RWPE2 (cell line): Measurements from ENCODE around the gene NAALADL2.

Experiments
- ATAC-seq: fragments of 200-7000 bp; cut with Tn5 transposase; 3 replicates; pipeline ENCODE4 v1.9.1; 2021; ENCODE audit warnings: low read depth
- DNase-seq: peaks from one replicate; pipeline ENCODE4 v3.0.0-alpha.2; 2020; ENCODE audit warnings: low spot score
- H3K27ac ChIP-seq: fragments of 450-650 bp; 2 replicates; pipeline ENCODE4 v1.5.1; 2017; ENCODE audit warnings: mild to moderate bottlenecking; ENCODE audit not compliant: poor library complexity, severe bottlenecking
- H3K27me3 ChIP-seq: fragments of 250-450 bp; sonication (Bioruptor Pico); 2 replicates; pipeline ENCODE4 v1.5.1; 2021; ENCODE audit warnings: mild to moderate bottlenecking, moderate library complexity; ENCODE audit not compliant: insufficient read depth, poor library complexity, severe bottlenecking
- H3K36me3 ChIP-seq: fragments of 250-450 bp; sonication (Bioruptor Pico); 2 replicates; pipeline ENCODE4 v1.5.1; 2020; ENCODE audit warnings: low read depth, mild to moderate bottlenecking, moderate library complexity
- H3K4me1 ChIP-seq: fragments of 250-450 bp; sonication (Bioruptor Pico); 2 replicates; pipeline ENCODE4 v1.5.1; 2021; ENCODE audit warnings: mild to moderate bottlenecking, moderate library complexity; ENCODE audit not compliant: insufficient read depth, poor library complexity, severe bottlenecking
- H3K4me3 ChIP-seq: fragments of 250-450 bp; sonication (Bioruptor Pico); 2 replicates; pipeline ENCODE4 v1.5.1; 2021; ENCODE audit warnings: mild to moderate bottlenecking, moderate library complexity; ENCODE audit not compliant: severe bottlenecking
- H3K9me3 ChIP-seq: fragments of 250-450 bp; sonication (Bioruptor Pico); 2 replicates; pipeline ENCODE4 v1.5.1; 2021; ENCODE audit warnings: mild to moderate bottlenecking, moderate library complexity; ENCODE audit not compliant: severe bottlenecking
- TF ChIP-seq, protein P1 (sequence below): fragments of 450-650 bp; IDR thresholded peaks from one replicate; pipeline ENCODE4 v1.5.1; 2017; ENCODE audit warnings: mild to moderate bottlenecking, moderate library complexity; ENCODE audit not compliant: poor library complexity, severe bottlenecking

NAALADL2 gene

DNA sequence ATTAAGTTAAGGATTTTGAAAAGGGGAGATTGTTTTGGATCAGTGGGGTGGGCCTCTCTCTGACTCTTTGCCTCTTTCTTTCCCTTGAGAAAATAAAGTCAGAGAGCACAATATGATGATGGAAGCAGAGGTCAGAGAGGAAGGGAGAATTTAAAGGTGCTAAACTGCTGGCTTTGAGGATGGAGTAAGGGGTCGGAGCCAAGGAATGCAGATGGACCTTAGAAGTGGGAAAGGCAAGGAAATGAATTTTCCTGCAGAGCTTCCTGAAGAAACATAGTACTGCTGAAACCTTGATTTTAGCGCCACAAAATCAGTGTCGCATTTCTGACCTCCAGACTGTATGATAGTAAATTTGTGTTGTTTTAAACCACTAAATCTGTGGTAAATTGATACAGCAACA is 317.4 kb downstream of the NAALADL2 start:
- Histone ChIP-seq H3K27me3 (peaks cover 3% of the 10 kb centered on the region), H3K4me1 (peaks cover 5% of the 10 kb centered on the region), H3K9me3 (no peaks in the 10 kb centered on the region), H3K36me3 (no peaks in the 10 kb centered on the region), H3K4me3 (no peak overlapping the region), H3K27ac (no peak overlapping the region)
- DNase-seq, result no peak
- TF ChIP-seq, protein P1, sequence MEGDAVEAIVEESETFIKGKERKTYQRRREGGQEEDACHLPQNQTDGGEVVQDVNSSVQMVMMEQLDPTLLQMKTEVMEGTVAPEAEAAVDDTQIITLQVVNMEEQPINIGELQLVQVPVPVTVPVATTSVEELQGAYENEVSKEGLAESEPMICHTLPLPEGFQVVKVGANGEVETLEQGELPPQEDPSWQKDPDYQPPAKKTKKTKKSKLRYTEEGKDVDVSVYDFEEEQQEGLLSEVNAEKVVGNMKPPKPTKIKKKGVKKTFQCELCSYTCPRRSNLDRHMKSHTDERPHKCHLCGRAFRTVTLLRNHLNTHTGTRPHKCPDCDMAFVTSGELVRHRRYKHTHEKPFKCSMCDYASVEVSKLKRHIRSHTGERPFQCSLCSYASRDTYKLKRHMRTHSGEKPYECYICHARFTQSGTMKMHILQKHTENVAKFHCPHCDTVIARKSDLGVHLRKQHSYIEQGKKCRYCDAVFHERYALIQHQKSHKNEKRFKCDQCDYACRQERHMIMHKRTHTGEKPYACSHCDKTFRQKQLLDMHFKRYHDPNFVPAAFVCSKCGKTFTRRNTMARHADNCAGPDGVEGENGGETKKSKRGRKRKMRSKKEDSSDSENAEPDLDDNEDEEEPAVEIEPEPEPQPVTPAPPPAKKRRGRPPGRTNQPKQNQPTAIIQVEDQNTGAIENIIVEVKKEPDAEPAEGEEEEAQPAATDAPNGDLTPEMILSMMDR, result no peak
- no peak for ATAC-seq

DNA sequence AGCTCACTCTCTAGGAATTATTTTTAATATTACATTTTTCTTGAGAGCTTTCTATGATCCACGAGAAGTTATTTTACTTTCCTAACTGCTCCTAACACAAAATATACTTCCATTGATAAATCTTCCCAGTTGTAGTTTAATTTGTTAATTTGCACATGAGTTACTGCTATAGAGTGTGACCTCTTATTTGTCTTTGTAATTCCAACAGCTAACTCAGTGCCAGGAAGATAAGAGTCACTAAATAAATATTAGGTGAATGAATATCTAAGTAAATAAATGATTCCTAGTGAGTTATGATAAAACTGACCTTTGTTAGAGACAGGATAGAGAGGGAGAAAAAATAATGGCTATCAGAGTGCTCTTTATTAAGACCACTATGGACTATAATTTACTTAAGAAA is 319.9 kb downstream of the NAALADL2 start:
- Histone ChIP-seq H3K4me1 (peaks cover 5% of the 10 kb centered on the region), H3K4me3 (no peak overlapping the region), H3K36me3 (no peaks in the 10 kb centered on the region), H3K27ac (no peak overlapping the region), H3K9me3 (no peaks in the 10 kb centered on the region), H3K27me3 (peaks cover 3% of the 10 kb centered on the region)
- DNase-seq (no peak), ATAC-seq (peak; percentile 88)
- TF ChIP-seq, protein P1, result no peak

DNA sequence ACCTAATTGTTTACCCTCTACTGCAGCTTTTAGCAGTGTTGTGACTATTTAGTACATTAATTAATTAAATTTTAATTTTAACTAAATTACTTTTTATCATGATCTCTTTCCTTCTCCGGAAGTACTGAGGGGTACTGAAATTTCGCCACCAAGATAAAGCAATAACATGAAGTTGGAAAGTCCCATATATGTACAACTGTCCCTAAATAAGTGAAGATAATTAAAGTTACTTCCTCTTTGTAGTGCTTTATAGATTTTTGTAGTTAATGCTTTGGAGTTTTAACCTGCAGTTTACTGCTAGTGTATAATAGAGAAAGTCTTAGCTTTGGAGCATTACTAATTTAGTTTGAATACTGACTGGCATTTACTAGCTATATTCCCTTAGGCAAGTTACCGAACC is 325.3 kb downstream of the NAALADL2 start:
- peaks cover 3% of the 10 kb centered on the region for H3K27me3 ChIP-seq
- no peaks in the 10 kb centered on the region for H3K9me3 ChIP-seq
- DNase-seq (no peak), ATAC-seq (no peak)
- H3K36me3 ChIP-seq, result no peaks in the 10 kb centered on the region
- H3K4me1 ChIP-seq, result no peaks in the 10 kb centered on the region
- TF ChIP-seq, protein P1, result no peak
- H3K4me3 ChIP-seq, result no peak overlapping the region
- H3K27ac ChIP-seq, result no peak overlapping the region

DNA sequence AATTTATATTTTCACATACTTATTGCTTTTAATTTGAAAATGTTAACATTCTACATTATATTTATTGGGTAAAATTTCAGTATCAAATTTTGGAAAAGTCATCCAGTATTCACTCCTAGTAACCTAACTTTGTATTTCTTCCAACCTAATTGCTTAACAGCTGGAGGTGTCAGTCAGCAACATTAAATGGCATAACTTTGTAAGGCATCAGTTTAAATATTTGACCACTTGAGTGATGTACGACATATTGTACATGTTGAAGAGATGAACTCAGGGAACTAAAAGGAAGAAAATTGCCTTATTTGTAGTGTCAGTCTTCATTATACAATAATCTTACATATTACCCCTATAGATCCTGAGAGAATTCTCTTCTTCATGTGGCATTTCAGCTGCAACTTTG is 326.8 kb downstream of the NAALADL2 start:
- Histone ChIP-seq H3K27me3 (no peaks in the 10 kb centered on the region), H3K4me1 (no peaks in the 10 kb centered on the region), H3K9me3 (no peaks in the 10 kb centered on the region), H3K4me3 (no peak overlapping the region), H3K36me3 (no peaks in the 10 kb centered on the region), H3K27ac (no peak overlapping the region)
- DNase-seq (no peak), ATAC-seq (no peak)
- TF ChIP-seq, protein P1, result no peak

DNA sequence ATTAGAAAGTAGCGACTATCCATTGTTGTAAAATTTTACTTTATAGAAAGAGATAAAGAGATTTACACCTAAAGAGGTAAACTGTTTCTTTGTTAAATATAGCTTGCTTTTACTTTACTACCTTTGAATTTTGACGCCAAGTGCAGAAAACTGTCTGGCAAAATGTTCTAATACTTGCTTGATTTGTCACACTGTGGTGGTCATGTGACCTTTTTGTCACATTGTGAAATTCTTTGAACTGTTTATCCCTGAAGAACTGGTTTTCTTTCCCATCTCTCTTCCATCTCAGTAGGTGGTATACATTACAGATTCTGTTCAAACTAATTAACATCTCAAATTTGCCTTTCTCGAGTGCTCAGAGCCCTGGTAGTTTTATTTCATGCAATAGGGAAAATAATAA is 327.4 kb downstream of the NAALADL2 start:
- Histone ChIP-seq H3K27me3 (no peaks in the 10 kb centered on the region), H3K27ac (no peak overlapping the region), H3K4me1 (no peaks in the 10 kb centered on the region), H3K36me3 (no peaks in the 10 kb centered on the region), H3K9me3 (no peaks in the 10 kb centered on the region), H3K4me3 (no peak overlapping the region)
- TF ChIP-seq, protein P1, result no peak
- no peak for DNase-seq
- ATAC-seq, result no peak
